ENCODE data around the gene IQGAP3. TPM values are rescaled to one million over a fixed set of nuclear protein-coding genes. Genes with fewer than 3 reads are reported as not detected.
"Not testable (repeated sequence)": the region's sequence is repeated elsewhere in the genome, so short reads cannot be mapped to it uniquely, and the experiment has no call there.

The IQGAP3 gene
- total and polyA plus RNA-seq, 2 donors (not counting 1 experiment from before 2014, with no cell fraction given), result 2.7 to 16.0 TPM

DNA sequence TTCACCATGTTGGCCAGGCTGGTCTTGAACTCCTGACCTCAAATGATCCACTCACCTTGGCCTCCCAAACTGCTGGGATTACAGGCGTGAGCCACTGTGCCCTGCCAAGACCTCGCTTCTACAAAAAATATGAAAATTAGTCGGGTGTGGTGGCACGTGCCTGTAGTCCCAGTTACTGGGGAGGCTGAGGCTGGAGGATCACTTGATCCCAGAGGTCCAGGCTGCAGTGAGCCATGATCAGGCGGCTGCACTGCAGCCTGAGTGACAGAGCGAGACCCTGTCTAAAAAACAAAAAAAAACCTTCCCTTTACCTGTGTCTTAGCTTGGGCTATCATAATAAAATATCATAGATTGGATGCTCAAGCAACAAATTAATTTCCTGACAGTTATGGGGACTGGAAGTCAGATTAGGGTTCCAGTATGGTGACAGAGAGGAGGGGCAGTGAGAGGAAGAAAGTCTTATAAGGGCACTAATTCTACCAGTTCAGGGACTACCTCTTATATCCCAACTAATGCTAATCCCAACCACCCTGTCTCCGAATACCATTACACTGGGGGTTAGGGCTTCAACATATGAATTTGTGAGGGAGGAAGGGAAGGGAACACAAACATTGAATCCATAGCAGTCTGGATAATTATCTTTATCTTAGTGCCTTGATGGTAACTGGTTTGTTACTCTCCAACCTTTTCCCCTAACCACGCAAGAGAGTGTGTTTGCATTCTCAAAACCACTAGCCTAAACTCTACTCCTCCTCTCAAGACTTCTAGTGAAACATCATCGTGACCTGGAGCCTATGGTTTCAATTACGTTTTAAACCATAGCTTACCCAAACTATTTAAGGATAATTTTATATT is 18.2 kb upstream of the IQGAP3 start:
- no peak for TF ChIP-seq EZH2 (IDR thresholded peaks at IDR 0.05; ENCODE audit: low read length, missing control alignments)
- TF ChIP-seq, protein P1, sequence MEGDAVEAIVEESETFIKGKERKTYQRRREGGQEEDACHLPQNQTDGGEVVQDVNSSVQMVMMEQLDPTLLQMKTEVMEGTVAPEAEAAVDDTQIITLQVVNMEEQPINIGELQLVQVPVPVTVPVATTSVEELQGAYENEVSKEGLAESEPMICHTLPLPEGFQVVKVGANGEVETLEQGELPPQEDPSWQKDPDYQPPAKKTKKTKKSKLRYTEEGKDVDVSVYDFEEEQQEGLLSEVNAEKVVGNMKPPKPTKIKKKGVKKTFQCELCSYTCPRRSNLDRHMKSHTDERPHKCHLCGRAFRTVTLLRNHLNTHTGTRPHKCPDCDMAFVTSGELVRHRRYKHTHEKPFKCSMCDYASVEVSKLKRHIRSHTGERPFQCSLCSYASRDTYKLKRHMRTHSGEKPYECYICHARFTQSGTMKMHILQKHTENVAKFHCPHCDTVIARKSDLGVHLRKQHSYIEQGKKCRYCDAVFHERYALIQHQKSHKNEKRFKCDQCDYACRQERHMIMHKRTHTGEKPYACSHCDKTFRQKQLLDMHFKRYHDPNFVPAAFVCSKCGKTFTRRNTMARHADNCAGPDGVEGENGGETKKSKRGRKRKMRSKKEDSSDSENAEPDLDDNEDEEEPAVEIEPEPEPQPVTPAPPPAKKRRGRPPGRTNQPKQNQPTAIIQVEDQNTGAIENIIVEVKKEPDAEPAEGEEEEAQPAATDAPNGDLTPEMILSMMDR (conservative IDR thresholded peaks at IDR 0.05 in 1 of 2, IDR thresholded peaks at IDR 0.05 in 1 of 2; ENCODE audit: low read depth in 1 of 2, low read length in 2 of 2), result no peak
- no peaks in the 10 kb centered on the region for H4K20me1 ChIP-seq (ENCODE audit: control insufficient read depth, extremely low read depth, insufficient read depth, low read length)
- H3K9me3 ChIP-seq (ENCODE audit: control insufficient read depth, insufficient read depth, low read depth, low read length), result no peaks in the 10 kb centered on the region
- H2AFZ ChIP-seq (ENCODE audit: low read length), result no peak overlapping the region
- no peak overlapping the region for H3K27ac ChIP-seq (ENCODE audit: insufficient read depth, low read length)
- H3K4me1 ChIP-seq (ENCODE audit: control insufficient read depth, extremely low read depth, insufficient read depth, low read length), result no peaks in the 10 kb centered on the region
- no peak overlapping the region for H3K9ac ChIP-seq (ENCODE audit: insufficient read depth, low read length)
- H3K36me3 ChIP-seq (ENCODE audit: control insufficient read depth, insufficient read depth, low read length), result peaks cover 12% of the 10 kb centered on the region
- peak overlapping the region in 1 of 4 experiments; percentile 86 for H3K4me3 ChIP-seq (replicated peaks in 1 of 4; ENCODE audit: control extremely low read depth in 1 of 4, insufficient read depth in 1 of 4, low read depth in 3 of 4, low read length in 4 of 4)
- peaks cover 3% of the 10 kb centered on the region for H3K79me2 ChIP-seq (ENCODE audit: control insufficient read depth, insufficient read depth, low read length)
- peak overlapping the region; percentile 89 for H3K4me2 ChIP-seq (ENCODE audit: extremely low read depth, insufficient read depth, low read length)
- no peak for DNase-seq (ENCODE audit: low read depth in 2 of 2)
- H3K27me3 ChIP-seq (ENCODE audit: control insufficient read depth, insufficient read depth, low read length), result peaks cover 4% of the 10 kb centered on the region

DNA sequence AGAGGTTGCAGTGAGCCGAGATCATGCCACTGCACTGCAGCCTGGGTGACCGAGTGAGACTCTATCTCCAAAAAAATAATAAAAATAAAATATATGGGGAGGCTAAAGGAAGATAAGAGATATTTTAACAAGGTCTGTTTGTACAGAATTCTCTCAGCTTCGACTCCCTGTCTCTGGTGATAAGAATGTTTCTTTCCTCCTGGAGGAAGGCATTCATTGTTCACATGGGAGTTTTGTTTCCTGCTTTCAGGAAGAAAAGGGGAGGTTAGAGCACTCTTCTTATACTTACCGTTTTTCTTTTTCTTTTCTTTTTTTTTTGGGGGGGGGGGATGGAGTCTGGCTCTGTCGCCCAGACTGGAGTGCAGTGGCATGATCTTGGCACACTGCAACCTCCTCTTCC is 17.2 kb upstream of the IQGAP3 start:
- Histone ChIP-seq H3K4me3 (replicated peaks in 1 of 4; ENCODE audit: control extremely low read depth in 1 of 4, insufficient read depth in 1 of 4, low read depth in 3 of 4, low read length in 4 of 4) (no peak overlapping the region), H3K9ac (ENCODE audit: insufficient read depth, low read length) (no peak overlapping the region), H3K27me3 (ENCODE audit: control insufficient read depth, insufficient read depth, low read length) (peaks cover 4% of the 10 kb centered on the region), H3K27ac (ENCODE audit: insufficient read depth, low read length) (no peak overlapping the region), H2AFZ (ENCODE audit: low read length) (no peak overlapping the region), H3K79me2 (ENCODE audit: control insufficient read depth, insufficient read depth, low read length) (peaks cover 3% of the 10 kb centered on the region), H3K9me3 (ENCODE audit: control insufficient read depth, insufficient read depth, low read depth, low read length) (no peaks in the 10 kb centered on the region), H4K20me1 (ENCODE audit: control insufficient read depth, extremely low read depth, insufficient read depth, low read length) (no peaks in the 10 kb centered on the region), H3K36me3 (ENCODE audit: control insufficient read depth, insufficient read depth, low read length) (peaks cover 6% of the 10 kb centered on the region), H3K4me1 (ENCODE audit: control insufficient read depth, extremely low read depth, insufficient read depth, low read length) (no peaks in the 10 kb centered on the region), H3K4me2 (ENCODE audit: extremely low read depth, insufficient read depth, low read length) (no peak overlapping the region)
- DNase-seq (ENCODE audit: low read depth in 2 of 2), result no peak
- TF ChIP-seq, protein P1 (conservative IDR thresholded peaks at IDR 0.05 in 1 of 2, IDR thresholded peaks at IDR 0.05 in 1 of 2; ENCODE audit: low read depth in 1 of 2, low read length in 2 of 2), result no peak
- TF ChIP-seq EZH2 (IDR thresholded peaks at IDR 0.05; ENCODE audit: low read length, missing control alignments), result no peak

DNA sequence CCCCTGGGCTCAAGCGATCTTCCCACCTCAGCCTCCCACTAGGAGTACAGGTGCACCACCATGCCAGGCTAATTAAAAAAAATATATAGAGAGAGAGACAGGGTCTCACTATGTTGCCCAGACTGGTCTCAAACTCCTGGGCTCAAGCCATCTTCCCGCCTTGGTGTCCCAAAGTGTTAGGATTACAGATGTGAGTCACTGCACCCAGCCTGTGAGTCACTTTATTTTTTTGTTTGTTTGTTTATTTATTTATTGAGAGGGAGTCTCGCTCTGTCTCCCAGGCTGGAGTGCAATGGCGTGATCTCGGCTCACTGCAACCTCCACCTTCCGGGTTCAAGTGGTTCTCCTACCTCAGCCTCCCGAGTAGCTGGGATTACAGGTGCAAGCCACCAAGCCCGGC is 15.6 kb upstream of the IQGAP3 start:
- not testable (repeated sequence) for H3K9ac ChIP-seq (ENCODE audit: insufficient read depth, low read length); H3K27me3 ChIP-seq (ENCODE audit: control insufficient read depth, insufficient read depth, low read length); H3K4me2 ChIP-seq (ENCODE audit: extremely low read depth, insufficient read depth, low read length); DNase-seq (ENCODE audit: low read depth in 2 of 2); H4K20me1 ChIP-seq (ENCODE audit: control insufficient read depth, extremely low read depth, insufficient read depth, low read length); H3K4me3 ChIP-seq (replicated peaks in 1 of 4; ENCODE audit: control extremely low read depth in 1 of 4, insufficient read depth in 1 of 4, low read depth in 3 of 4, low read length in 4 of 4); H3K79me2 ChIP-seq (ENCODE audit: control insufficient read depth, insufficient read depth, low read length); H3K36me3 ChIP-seq (ENCODE audit: control insufficient read depth, insufficient read depth, low read length); H3K9me3 ChIP-seq (ENCODE audit: control insufficient read depth, insufficient read depth, low read depth, low read length); H3K27ac ChIP-seq (ENCODE audit: insufficient read depth, low read length); H3K4me1 ChIP-seq (ENCODE audit: control insufficient read depth, extremely low read depth, insufficient read depth, low read length); H2AFZ ChIP-seq (ENCODE audit: low read length)
